Stimulated activated CD8-positive, alpha-beta memory T cell treated with anti-CD3 and anti-CD28 coated beads, Interleukin-12 subunit alpha, Interleukin-12 subunit beta, amount 100 ng/mL, for 4 hours (primary cell): ENCODE results near the gene TRPT1.
A peak's percentile ranks its signal among the peaks of the same experiment; 100 is the strongest.

Source experiments
- DNase-seq: peaks from one replicate; pipeline ENCODE4 v3.0.0-alpha.2; 2020; ENCODE audit warnings: low read depth

TRPT1 gene, protein sequence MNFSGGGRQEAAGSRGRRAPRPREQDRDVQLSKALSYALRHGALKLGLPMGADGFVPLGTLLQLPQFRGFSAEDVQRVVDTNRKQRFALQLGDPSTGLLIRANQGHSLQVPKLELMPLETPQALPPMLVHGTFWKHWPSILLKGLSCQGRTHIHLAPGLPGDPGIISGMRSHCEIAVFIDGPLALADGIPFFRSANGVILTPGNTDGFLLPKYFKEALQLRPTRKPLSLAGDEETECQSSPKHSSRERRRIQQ

GRCh38 chr11:64225608-64226506, at the start of gene TRPT1, which contains the start of gene NUDT22:
TSS of gene TRPT1 (minus strand) at chr11:64226186. CDS start at chr11:64225860, 326 bp downstream.
TSS of gene NUDT22 (plus strand) at chr11:64226274. CDS start at chr11:64226653, 379 bp downstream.
- DNase-seq: peak; percentile 90

- DNase-seq: no peak
Measured at GRCh38 chr11:64275031-64275800, 49.2 kb upstream of the TRPT1 start.

GRCh38 chr11:64269540-64270220, 43.7 kb upstream of the TRPT1 start:
- peak; percentile 97 for DNase-seq

GRCh38 chr11:64268893-64269539, 43.0 kb upstream of the TRPT1 start:
- no peak for DNase-seq

DNA sequence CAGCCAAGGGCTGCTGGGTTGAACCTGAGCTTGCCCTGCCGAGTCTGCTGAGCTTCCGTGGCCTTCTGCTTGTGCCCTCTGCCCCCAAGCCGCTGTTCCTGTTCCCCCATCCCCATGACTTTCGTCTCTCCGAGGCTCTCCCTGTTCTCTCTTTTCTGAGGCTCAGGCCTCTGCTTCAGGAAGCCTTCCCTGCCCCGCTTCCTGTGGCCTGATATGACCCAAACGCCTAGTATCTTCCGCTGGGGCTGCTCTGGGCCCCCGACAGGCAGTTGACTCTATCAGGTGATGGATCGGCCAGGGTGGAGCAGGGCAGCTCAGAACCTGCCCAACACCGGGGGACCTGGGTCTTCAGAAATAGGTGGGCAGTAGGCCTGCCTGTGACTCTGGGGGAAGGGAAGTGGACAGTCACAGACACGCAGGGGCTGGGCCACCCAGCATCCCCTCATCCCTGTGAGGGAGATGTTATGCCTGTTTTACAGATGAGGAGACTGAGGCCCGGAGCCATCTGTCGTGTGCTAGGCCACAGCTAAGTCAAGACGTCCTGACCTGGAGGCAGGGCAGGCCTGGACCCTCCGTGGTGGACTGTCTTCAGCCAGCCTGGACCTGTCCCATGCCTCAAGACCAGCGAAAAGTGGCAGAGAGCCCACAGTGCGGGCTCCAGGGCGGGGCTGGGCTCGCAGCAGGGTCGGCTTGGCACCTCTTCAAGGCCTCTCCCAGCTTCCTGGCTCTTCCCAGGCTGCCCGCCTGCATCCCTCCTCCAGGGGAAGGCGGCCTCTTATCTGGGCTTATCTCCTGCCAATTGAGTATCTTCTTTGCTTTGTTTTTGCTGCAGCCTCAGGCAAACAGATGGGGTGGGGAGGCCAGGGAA, 42.3 kb upstream of the TRPT1 start:
- DNase-seq: no peak

- no peak for DNase-seq
Measured at GRCh38 chr11:64267207-64267945, 41.4 kb upstream of the TRPT1 start.

DNA sequence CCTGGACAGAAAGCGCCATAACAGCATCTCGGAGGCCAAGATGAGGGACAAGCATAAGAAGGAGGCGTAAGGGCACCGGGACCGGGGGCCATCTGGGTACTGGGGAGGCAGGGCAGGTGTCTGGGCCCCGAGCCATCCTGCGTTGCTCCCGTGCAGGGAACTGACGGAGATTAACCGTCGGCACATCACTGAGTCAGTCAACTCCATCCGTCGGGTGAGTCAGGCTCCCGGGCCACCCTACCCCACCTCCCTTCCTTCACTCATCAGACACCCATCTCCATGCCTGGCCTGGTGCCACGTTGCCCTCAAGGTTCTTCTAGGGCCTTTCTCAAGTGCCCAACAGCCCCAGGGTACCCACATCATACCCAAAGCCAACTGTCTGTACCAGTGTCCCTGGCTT, 40.4 kb upstream of the TRPT1 start:
- DNase-seq: no peak

DNA sequence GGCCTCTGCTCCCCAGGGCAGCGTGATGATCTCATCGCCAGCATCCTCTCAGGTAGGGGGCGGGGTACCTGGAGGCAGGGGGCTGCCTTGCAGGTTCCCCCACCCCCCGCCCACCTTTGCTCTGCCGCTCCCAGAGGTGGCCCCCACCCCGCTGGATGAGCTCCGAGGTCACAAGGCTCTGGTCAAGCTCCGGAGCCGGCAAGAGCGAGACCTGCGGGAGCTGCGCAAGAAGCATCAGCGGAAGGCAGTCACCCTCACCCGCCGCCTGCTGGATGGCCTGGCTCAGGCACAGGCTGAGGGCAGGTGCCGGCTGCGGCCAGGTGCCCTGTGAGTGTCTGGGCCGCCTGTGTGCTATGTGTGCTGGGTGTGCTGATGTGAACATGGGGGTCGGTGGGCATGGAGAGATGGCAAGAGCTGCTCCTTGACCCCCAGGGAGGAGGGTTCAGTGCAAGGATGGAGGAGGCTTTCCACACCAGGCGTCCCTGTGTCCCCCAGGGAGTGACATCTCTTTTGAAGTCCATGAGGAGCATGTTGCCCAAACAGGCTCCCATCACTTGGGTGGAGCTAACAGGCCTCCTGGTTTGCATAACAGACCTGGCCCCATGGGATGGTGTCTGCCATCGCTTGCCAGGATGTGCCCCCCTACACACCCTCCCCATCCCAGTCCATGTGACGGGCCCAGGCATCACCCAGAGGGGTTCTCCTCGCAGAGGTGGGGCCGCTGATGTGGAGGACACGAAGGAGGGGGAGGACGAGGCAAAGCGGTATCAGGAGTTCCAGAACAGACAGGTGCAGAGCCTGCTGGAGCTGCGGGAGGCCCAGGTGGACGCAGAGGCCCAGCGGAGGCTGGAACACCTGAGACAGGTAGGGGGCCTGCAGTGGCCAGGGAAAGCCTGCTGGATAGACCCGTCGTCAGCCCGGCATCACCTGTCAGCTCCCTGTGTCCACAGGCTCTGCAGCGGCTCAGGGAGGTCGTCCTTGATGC, 39.5 kb upstream of the TRPT1 start:
- no peak for DNase-seq

DNA sequence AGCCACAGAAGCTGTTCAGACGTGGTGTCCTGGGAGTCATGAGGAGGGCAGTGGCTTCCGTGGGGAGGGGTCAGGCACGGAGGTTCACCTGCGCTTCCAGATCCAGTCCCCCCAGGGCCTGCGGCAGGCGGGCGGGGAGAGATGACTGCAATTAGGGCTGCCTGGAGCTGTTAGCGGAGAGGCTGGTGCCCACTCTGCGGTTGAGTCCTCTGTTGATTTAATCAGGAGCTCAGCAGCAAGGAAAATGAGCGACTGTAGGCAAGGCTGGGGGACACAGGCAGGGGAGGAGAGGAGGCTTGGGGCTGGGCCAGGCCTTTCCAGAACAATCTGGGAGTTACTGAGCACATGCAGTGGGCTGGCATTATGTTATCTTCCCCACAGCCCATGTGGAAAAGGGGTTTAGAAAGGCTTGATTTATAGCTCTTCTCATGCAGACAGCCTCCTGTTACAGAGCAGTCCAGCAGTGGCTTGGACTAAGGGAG, 38.4 kb upstream of the TRPT1 start:
- no peak for DNase-seq

GRCh38 chr11:64263947-64264317, 37.9 kb upstream of the TRPT1 start:
- no peak for DNase-seq

GRCh38 chr11:64263021-64263946, 37.3 kb upstream of the TRPT1 start:
- no peak for DNase-seq

- DNase-seq: no peak
Measured at GRCh38 chr11:64262271-64263002, 36.5 kb upstream of the TRPT1 start.

GRCh38 chr11:64261556-64262080, 35.6 kb upstream of the TRPT1 start:
- DNase-seq: no peak

- DNase-seq: no peak
Measured at GRCh38 chr11:64260147-64260708, 34.2 kb upstream of the TRPT1 start.

GRCh38 chr11:64259533-64260067, 33.6 kb upstream of the TRPT1 start:
- no peak for DNase-seq
